Ovary (tissue), 9 donors: ENCODE measurements around the gene RBKS. TPM values are rescaled to one million over a fixed set of nuclear protein-coding genes. Genes with fewer than 3 reads are reported as not detected.
"Not testable (repeated sequence)": the region's sequence is repeated elsewhere in the genome, so short reads cannot be mapped to it uniquely, and the experiment has no call there.

Experiments
- DNase-seq, 5 donors: peaks; one replicate each; pipeline ENCODE4 v3.0.0-alpha.2; 2019 to 2020
- H3K27ac ChIP-seq, 2 donors: fragments of 200-600 bp; one replicate each; pipeline versions ENCODE4 v1.5.1 to v1.8.0; 2019 to 2022
- H3K27me3 ChIP-seq: fragments of 200-600 bp; one replicate; pipeline ENCODE4 v1.8.0; 2022
- H3K36me3 ChIP-seq: fragments of 200-600 bp; sonication (generic); one replicate; pipeline ENCODE4 v1.5.1; 2019
- H3K4me1 ChIP-seq: one replicate; pipeline ENCODE4 v1.8.1; 2013; ENCODE audit warnings: mild to moderate bottlenecking, moderate library complexity; ENCODE audit not compliant: insufficient read depth
- H3K4me3 ChIP-seq: fragments of 200-600 bp; sonication (generic); one replicate; pipeline ENCODE4 v1.5.1; 2017
- H3K9me3 ChIP-seq, 2 donors: fragments of 200-600 bp in 1 of 2; sonication (generic) in 1 of 2; one replicate each; pipeline versions ENCODE4 v1.5.1 to v1.8.1; 2013 to 2019; ENCODE audit warnings: mild to moderate bottlenecking in 1 of 2, moderate library complexity in 1 of 2
- CTCF ChIP-seq, 3 donors: fragments of 450-650 bp in 2 of 3; fragments of 200-600 bp in 1 of 3; IDR thresholded peaks; one replicate each; pipeline versions ENCODE4 v1.5.1 to v1.8.0; 2016 to 2022; ENCODE audit warnings: antibody characterized with exemption in 3 of 3, mild to moderate bottlenecking in 1 of 3
- EP300 ChIP-seq: sonication (generic); formaldehyde crosslinking; IDR thresholded peaks from one replicate; pipeline ENCODE4 v1.6.1; 2017; ENCODE audit warnings: antibody characterized with exemption
- POLR2A ChIP-seq: fragments of 450-650 bp; IDR thresholded peaks from one replicate; pipeline ENCODE4 v1.6.1; 2017; ENCODE audit warnings: antibody characterized with exemption, mild to moderate bottlenecking, moderate library complexity
- WGBS, 3 donors: extraction: QIAGEN DNeasy Blood & Tissue Kit in 1 of 3; methylation state at CpG; one replicate each; pipeline versions ENCODE4 v1.1.5 to v1.1.7; 2013 to 2017; 5-methylcytosine and 5-hydroxymethylcytosine counted together
- intact Hi-C, 4 donors: fragments of 100-400 bp; cut with DNase I; formaldehyde crosslinking; loops; one replicate each; pipeline versions ENCODE4 v1.11.0 to v1.15.1; 2022 to 2023
- polyA plus RNA-seq, 2 donors: library from polyadenylated mRNA; stranded (reverse); fragments of 200-250 nt in 1 of 2; fragments of 350-450 nt in 1 of 2; fragmentation: Illumina TruSeq in 1 of 2; extraction: RNeasy Lipid Tissue Mini Kit (QIAGEN cat#74804) in 1 of 2; gene quantifications; one replicate each; pipeline ENCODE4 v1.2.3, GENCODE V29; 2013 to 2014
- total RNA-seq, 7 donors: library from RNA; depleted of rRNA in 2 of 7; stranded (reverse); fragments of >200 nt in 2 of 7; fragmentation: NEBNext Ultra II Directional in 3 of 7; extraction: Animal tissue kit (Norgen Biotek cat#: 25700) in 3 of 7; gene quantifications; one replicate each; pipeline versions ENCODE4 v1.1.0 to v1.2.4, GENCODE V29; 2016 to 2023
- donor health status: DM: no; HTN: no; CAD: no; lungs with moderate emphysema.
- donor health status: DM: no; HTN: no; CAD: no.
- donor health status: Bipolar disorder and iron deficiency.
- donor health status: DM: yes; HTN: yes; CAD: no.
- donor health status: DM: no; HTN: no; CAD: no.
- donor health status: DM: yes; HTN: yes; CAD: no.

RBKS gene
- total and polyA plus RNA-seq, 9 donors: 1.9 to 32.9 (median 4.0) TPM

- intact Hi-C loops: no loop called here
- H3K4me1 ChIP-seq: no peaks in the 10 kb centered on the region
- WGBS, 3 donors: 56 to 70% (median 62%) methylated on average over 16 of the region's 16 CpGs
- H3K27me3 ChIP-seq: no peaks in the 10 kb centered on the region
- H3K27ac ChIP-seq: no peak overlapping the region
- no peak overlapping the region for H3K4me3 ChIP-seq
- DNase-seq: no peak
- no peak for TF ChIP-seq CTCF (IDR thresholded peaks at IDR 0.05)
- no peak for TF ChIP-seq EP300
- TF ChIP-seq POLR2A: no peak
- H3K36me3 ChIP-seq: no peaks in the 10 kb centered on the region
- H3K9me3 ChIP-seq: no peaks in the 10 kb centered on the region
Measured at GRCh38 chr2:27752551-27753237, 137.5 kb downstream of the RBKS start.

- Histone ChIP-seq H3K9me3 (no peaks in the 10 kb centered on the region), H3K27me3 (no peaks in the 10 kb centered on the region), H3K36me3 (no peaks in the 10 kb centered on the region), H3K27ac (no peak overlapping the region), H3K4me1 (no peaks in the 10 kb centered on the region), H3K4me3 (no peak overlapping the region)
- TF ChIP-seq POLR2A (no peak), EP300 (no peak), CTCF (IDR thresholded peaks at IDR 0.05) (no peak)
- WGBS, 3 donors: 72 to 89% (median 85%) methylated on average over 6 of the region's 6 CpGs
- no peak for DNase-seq
- intact Hi-C loops: no loop called here
Measured at GRCh38 chr2:27751377-27751776, 138.8 kb downstream of the RBKS start.

GRCh38 chr2:27748803-27749554, 141.2 kb downstream of the RBKS start:
- intact Hi-C loops, H3K9me3 ChIP-seq, H3K4me3 ChIP-seq, H3K27ac ChIP-seq, H3K36me3 ChIP-seq, H3K27me3 ChIP-seq, DNase-seq, H3K4me1 ChIP-seq: not testable (repeated sequence)
- 84 to 93% (median 91%) methylated on average over 2 of the region's 2 CpGs for WGBS, 3 donors

GRCh38 chr2:27747827-27748352, 142.3 kb downstream of the RBKS start:
- H3K27ac ChIP-seq: no peak overlapping the region

More at GRCh38 chr2:27747827-27748352, 142.3 kb downstream of the RBKS start:
- 75 to 90% (median 79%) methylated on average over 6 of the region's 6 CpGs for WGBS, 3 donors
- Histone ChIP-seq H3K9me3 (no peaks in the 10 kb centered on the region), H3K4me1 (no peaks in the 10 kb centered on the region), H3K27me3 (no peaks in the 10 kb centered on the region), H3K4me3 (no peak overlapping the region), H3K36me3 (no peaks in the 10 kb centered on the region)
- intact Hi-C loops: no loop called here
- no peak for DNase-seq
- TF ChIP-seq POLR2A (no peak), CTCF (IDR thresholded peaks at IDR 0.05) (no peak), EP300 (no peak)
